Measurements from ENCODE around the gene SESTD1. TPM values are rescaled to one million over a fixed set of nuclear protein-coding genes. Genes with fewer than 3 reads are reported as not detected.

The SESTD1 gene
- total RNA-seq, 1 experiment from 2014 or later: 26.9 TPM

- ChIA-PET POLR2A (ENCODE audit: low non-redundant PET) (no interaction called here), CTCF (interaction anchor here (0.7 kb wide), 1 partner anchor 1405 kb away, joined by 3 read pairs; no protein-coding TSS in a partner anchor)
- Histone ChIP-seq H3K27ac (ENCODE audit: low read depth, low read length, poor library complexity, severe bottlenecking) (no peak overlapping the region), H3K27me3 (replicated peaks; ENCODE audit: insufficient read depth, low read depth, low read length, poor library complexity) (no peaks in the 10 kb centered on the region), H3K36me3 (ENCODE audit: insufficient read depth, low read length, poor library complexity, severe bottlenecking) (no peaks in the 10 kb centered on the region), H3K4me1 (ENCODE audit: insufficient read depth, low read length, poor library complexity, severe bottlenecking) (no peaks in the 10 kb centered on the region), H3K4me3 (ENCODE audit: low read depth, low read length, poor library complexity, severe bottlenecking) (no peak overlapping the region), H3K9me3 (ENCODE audit: low read depth, low read length, poor library complexity, severe bottlenecking) (no peaks in the 10 kb centered on the region)
- no peak for DNase-seq (ENCODE audit: low spot score)
- intact Hi-C loops (cut with micrococcal nuclease; ENCODE audit: unreplicated experiment): no loop called here
- BruUV-seq (replicated peaks): no TSS peak
- TF ChIP-seq EZH2 (IDR thresholded peaks at IDR 0.05; ENCODE audit: borderline replicate concordance, low read depth, low read length, poor library complexity, severe bottlenecking): no peak
- TF ChIP-seq CTCF (conservative IDR thresholded peaks at IDR 0.05; ENCODE audit: low read depth, low read length): no peak
Measured at GRCh38 chr2:179307616-179308371, 43.2 kb upstream of the SESTD1 start.

- Histone ChIP-seq H3K4me3 (ENCODE audit: low read depth, low read length, poor library complexity, severe bottlenecking) (no peak overlapping the region), H3K9me3 (ENCODE audit: low read depth, low read length, poor library complexity, severe bottlenecking) (no peaks in the 10 kb centered on the region), H3K27me3 (replicated peaks; ENCODE audit: insufficient read depth, low read depth, low read length, poor library complexity) (no peaks in the 10 kb centered on the region), H3K36me3 (ENCODE audit: insufficient read depth, low read length, poor library complexity, severe bottlenecking) (no peaks in the 10 kb centered on the region), H3K27ac (ENCODE audit: low read depth, low read length, poor library complexity, severe bottlenecking) (no peak overlapping the region), H3K4me1 (ENCODE audit: insufficient read depth, low read length, poor library complexity, severe bottlenecking) (no peaks in the 10 kb centered on the region)
- no peak for TF ChIP-seq CTCF (conservative IDR thresholded peaks at IDR 0.05; ENCODE audit: low read depth, low read length)
- no peak for TF ChIP-seq EZH2 (IDR thresholded peaks at IDR 0.05; ENCODE audit: borderline replicate concordance, low read depth, low read length, poor library complexity, severe bottlenecking)
- POLR2A ChIA-PET (ENCODE audit: low non-redundant PET): no interaction called here
- intact Hi-C loops (cut with micrococcal nuclease; ENCODE audit: unreplicated experiment): no loop called here
- no TSS peak for BruUV-seq (replicated peaks)
- DNase-seq (ENCODE audit: low spot score): no peak
- CTCF ChIA-PET: no interaction called here
Measured at GRCh38 chr2:179305125-179305524, 40.5 kb upstream of the SESTD1 start.

GRCh38 chr2:179304424-179304823 lies 39.8 kb upstream of the SESTD1 start:
- intact Hi-C loops (cut with micrococcal nuclease; ENCODE audit: unreplicated experiment): no loop called here
- POLR2A ChIA-PET (ENCODE audit: low non-redundant PET): no interaction called here

More at GRCh38 chr2:179304424-179304823, 39.8 kb upstream of the SESTD1 start:
- no peaks in the 10 kb centered on the region for H3K36me3 ChIP-seq (ENCODE audit: insufficient read depth, low read length, poor library complexity, severe bottlenecking)
- TF ChIP-seq EZH2 (IDR thresholded peaks at IDR 0.05; ENCODE audit: borderline replicate concordance, low read depth, low read length, poor library complexity, severe bottlenecking): no peak
- TF ChIP-seq CTCF (conservative IDR thresholded peaks at IDR 0.05; ENCODE audit: low read depth, low read length): no peak
- H3K27me3 ChIP-seq (replicated peaks; ENCODE audit: insufficient read depth, low read depth, low read length, poor library complexity): no peaks in the 10 kb centered on the region
- no peaks in the 10 kb centered on the region for H3K4me1 ChIP-seq (ENCODE audit: insufficient read depth, low read length, poor library complexity, severe bottlenecking)
- CTCF ChIA-PET: no interaction called here
- H3K9me3 ChIP-seq (ENCODE audit: low read depth, low read length, poor library complexity, severe bottlenecking): no peaks in the 10 kb centered on the region
- H3K4me3 ChIP-seq (ENCODE audit: low read depth, low read length, poor library complexity, severe bottlenecking): no peak overlapping the region
- H3K27ac ChIP-seq (ENCODE audit: low read depth, low read length, poor library complexity, severe bottlenecking): no peak overlapping the region
- DNase-seq (ENCODE audit: low spot score): no peak
- no TSS peak for BruUV-seq (replicated peaks)

All from A673 (cell line).